Right renal pelvis (tissue), 4 donors: Measurements from ENCODE around the gene IFNA1. TPM values are rescaled to one million over a fixed set of nuclear protein-coding genes. Genes with fewer than 3 reads are reported as not detected.
"Not testable (repeated sequence)": the region's sequence is repeated elsewhere in the genome, so short reads cannot be mapped to it uniquely, and the experiment has no call there.

Source experiments
- DNase-seq, 4 donors: peaks; one replicate each; pipeline ENCODE4 v3.0.0-alpha.2; 2013; ENCODE audit warnings: low read depth in 4 of 4, low spot score in 3 of 4, missing footprints in 1 of 4
- polyA plus RNA-seq, 4 donors: library from polyadenylated mRNA; unstranded; fragments of 120-200 nt; gene quantifications; one replicate each; pipeline ENCODE4 v1.2.1, GENCODE V29; 2013; ENCODE audit not compliant: insufficient read length in 4 of 4

IFNA1 gene
- not detected for polyA plus RNA-seq

DNA sequence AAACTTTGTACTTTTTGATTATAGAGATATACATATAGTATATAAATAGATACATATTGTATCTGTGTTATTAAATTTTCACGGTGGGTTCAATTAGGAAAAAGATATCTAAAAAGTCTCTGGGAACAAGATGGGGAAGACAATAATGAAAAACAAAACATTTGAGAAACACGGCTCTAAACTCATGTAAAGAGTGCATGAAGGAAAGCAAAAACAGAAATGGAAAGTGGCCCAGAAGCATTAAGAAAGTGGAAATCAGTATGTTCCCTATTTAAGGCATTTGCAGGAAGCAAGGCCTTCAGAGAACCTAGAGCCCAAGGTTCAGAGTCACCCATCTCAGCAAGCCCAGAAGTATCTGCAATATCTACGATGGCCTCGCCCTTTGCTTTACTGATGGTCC lies at the start of gene IFNA1:
TSS of gene IFNA1 (plus strand) at position 301 of the 400 bp plus-strand sequence. CDS start at position 370, 69 bp downstream.
- no peak for DNase-seq

DNA sequence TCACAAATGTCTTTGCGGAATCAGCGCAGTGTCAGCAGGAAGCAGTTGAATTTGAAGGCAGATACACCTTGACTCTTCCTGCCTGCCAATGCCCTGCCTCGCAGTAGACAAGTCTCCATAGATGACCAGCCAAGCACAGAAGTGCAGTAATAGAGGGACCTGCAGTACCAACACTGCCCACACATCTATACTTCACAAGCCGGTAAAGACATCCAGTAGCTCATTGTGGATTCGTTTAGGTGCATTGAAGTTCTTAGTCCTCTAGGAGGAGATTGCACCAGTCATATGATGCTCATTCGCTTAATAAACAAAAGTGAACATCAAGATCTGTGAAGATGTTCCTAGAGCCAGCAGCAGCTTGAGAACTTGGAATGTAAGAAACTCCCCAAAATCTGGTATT lies 48.0 kb upstream of the IFNA1 start:
- DNase-seq, result no peak

DNA sequence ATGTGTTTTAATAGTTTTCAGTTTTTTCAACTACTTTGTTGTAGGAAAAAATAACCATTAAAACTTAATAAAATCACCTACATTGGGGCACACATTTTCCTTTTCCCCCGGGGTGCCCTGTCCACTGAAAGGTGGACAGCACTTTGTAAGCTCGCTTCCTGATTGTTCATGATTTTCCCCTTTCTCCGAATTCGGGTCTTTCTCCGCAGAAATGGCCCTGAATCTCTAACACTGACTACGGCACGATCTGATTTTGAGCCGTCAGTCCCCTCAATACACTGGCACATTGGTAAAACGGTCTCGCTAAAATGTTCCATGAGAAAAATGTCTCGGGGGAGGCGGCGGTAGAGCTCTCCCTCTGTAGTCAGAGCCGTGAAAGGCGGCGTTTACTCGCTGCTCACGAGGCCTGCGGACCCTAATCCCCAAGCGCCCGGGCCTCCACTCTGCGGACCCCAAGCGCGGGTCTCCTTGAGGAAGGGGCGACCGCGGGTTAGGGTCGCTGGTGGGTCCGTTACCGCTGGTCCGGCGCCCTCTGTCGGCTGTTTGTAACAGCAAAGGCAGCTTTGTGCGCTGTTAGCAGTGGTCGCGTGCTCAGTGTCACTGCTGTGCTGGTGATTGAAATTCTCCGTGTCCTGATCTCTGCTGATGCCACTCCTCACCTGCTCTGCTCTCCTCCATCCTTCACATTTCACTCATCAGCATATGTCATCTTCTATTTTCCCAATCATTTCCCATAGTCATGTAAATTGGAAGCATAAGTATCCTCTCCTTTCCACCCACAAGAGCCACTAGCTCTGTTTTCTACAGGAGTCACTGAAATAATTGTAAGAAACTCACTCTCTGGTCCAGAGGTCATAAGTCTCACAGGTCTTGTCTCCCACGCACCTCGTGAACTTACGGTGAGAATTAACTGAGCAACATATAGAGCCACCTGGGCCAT lies 44.2 kb upstream of the IFNA1 start:
- peak in 3 of 4 donors; percentile 22 to 38 (median 22) for DNase-seq

DNA sequence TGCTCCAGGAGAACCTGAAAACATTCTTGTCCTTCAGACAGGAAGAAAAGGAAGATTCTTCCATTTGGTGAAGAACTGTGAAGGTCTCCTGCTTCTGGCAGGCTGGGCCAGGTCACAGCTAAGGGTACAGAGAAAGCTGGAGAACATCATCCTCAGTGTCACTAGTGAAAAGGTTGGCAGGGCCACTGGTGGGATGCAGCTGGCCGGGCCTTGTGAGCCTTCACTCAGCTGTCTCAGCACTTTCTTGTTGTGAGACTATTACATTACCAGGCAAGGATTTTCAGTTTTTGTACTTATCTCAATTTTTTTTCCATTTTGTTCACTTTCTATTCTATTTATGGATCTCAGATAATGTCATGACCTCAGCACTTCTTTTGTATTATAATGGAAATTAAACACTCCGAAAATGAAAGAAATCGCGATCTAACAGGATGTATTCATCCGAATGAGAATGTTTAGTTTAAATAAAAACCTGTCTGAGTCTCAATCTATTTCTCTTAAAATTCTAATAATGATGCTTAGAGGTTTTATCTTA lies 41.2 kb upstream of the IFNA1 start:
- DNase-seq, result no peak

DNA sequence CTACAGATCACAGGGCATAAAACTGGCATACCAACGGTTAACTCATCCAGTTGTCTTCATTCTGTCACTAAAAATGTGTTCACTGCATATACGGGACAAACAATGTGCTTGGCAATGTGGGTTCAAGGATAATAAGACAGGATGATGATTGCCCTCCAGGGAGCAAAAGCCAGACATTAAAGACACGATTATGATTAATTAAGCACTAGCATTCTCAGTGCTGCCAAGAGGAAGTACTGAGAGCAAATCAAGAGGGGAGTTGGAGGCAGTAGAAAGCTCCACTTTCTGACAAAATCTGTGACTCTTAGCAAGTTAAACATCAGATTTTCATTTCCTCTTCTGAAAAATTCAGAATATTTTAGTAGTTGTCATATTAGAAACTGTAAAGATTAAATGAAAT lies 40.3 kb upstream of the IFNA1 start:
- DNase-seq, result no peak

DNA sequence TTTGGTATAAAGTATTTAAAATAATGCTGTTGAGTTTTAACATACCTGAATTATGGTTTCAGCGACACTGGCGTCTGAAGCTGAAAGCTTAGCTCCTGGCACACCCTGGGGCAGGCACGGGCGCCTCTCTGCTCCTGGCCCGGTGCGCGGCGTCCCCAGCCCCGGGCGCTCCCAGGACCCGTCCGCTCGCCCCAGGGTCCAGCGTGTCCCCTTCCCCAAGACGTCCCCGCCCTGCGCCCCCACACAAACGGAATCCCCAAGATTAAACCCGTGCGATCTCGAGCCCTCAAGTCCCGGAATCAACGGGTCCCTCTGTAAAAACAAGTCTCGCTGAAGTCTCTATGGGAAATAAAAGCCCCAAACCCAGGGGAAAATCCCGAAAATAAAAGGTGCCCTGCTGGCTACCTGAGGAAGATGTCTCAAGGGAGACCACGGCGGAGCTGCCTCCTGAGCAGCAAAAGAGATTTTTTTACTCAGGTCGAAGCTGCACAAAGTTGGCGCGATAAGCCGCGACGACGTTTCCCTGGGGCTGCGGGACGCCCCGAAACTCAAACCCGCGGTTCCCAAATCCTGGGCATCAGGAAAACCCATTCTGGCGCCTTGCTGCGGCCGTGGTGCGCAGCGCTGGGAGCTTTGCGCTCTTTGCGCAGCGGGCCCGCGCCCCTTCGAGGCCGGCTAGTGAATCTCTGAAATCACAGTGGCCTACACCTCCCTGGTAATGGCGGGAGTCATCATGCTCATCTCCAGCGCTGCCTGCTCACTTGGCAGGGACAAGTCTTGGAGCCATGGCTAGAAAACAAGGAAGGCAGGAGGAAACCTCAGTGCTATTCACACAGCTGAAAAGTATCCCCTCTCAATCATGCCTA lies 37.6 kb upstream of the IFNA1 start:
- no peak for DNase-seq

DNA sequence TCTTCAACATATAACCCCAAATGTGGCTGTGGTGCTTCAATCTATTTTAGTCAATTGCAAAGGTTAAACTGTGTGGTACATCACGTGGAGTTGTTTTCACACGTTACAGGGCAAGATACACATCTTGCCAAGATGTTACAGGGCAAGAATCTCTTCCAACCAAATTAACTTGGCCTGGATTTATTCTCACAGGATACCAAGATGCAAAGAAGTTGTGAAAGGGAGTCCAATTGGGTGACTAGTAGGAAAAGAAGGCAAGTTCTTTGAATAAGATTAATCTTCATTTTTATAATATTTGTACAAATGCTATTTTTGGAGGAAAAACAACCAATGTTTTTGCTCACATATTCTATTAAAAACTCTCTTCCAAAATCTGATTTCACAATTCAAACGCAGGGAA lies 36.1 kb upstream of the IFNA1 start:
- no peak for DNase-seq

DNA sequence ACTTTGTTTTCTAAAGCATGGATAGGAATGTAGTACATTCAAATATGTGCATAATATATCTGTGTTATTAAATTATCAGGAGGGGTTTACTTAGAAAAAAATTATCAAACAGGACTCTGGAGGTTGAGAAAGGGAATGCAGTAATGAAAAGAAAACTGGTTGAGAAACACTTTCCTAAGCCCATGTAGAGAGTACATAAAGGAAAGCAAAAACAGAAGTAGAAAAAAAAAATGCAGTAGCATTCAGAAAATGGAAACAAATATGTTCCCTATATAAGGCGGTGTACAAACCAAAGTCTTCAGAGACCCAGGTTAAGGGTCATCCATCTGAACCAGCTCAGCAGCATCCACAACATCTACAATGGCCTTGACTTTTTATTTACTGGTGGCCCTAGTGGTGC lies 31.4 kb upstream of the IFNA1 start, which contains the start of gene IFNA8:
TSS of gene IFNA8 (plus strand) at position 301 of the 400 bp plus-strand sequence. CDS start at position 361, 60 bp downstream.
- DNase-seq, result no peak

DNA sequence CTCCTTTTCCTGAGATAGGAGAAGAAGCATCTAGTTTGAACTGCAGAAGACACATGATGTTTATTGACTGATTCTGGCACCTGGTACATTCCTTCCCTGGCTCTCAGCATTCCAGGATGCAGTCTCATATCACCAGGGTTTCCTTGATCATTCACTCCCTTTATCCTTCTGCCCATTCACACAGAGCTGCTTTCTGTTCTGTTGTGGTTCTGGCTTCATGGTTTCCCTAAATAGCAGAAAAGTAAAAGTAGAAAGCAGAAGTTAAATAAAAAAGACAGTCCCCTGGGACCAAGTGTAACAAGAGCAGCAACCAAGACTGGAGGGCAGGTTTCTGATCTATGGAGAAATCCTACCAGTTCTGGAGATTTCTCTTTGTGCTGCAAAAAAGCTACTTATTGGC lies 28.1 kb upstream of the IFNA1 start:
- no peak for DNase-seq

DNA sequence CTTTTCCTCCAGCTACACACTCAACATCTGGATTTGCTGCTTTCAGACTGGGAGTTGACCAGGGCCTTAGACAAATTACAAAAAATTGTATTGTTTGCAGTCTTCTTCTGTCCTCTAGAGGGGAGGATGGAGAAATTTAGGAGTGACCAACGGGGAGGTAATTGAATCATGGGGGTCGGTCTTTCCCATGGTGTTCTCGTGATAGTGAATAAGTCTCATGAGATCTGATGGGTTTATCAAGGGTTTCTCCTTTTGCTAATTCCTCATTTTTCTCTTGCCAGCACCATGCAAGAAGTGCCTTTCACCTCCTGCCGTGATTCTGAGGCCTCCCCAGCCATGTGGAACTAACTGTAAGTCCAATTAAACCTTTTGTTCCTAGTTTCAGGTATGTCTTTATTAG lies 27.1 kb upstream of the IFNA1 start:
- no peak for DNase-seq

DNA sequence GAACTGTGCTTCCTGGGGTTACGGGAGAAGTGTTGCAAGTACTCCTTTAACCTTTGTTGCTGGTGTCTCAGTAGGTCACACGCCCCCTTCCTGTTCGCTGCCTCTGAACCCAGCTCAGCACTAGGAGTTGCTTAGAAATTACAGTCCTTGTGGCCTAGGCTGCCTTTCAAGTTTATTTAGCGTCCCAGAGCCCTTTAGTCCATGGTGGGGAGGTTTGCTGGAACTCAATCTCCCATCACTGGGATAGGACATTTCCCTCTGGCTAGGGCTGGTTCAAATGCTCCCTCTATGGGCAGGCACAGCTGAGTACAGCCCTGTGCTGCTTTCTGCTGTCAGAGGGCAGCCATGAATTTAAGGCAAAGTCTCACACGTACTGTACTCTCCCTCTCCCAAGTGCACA lies 26.6 kb upstream of the IFNA1 start:
- DNase-seq, result no peak

DNA sequence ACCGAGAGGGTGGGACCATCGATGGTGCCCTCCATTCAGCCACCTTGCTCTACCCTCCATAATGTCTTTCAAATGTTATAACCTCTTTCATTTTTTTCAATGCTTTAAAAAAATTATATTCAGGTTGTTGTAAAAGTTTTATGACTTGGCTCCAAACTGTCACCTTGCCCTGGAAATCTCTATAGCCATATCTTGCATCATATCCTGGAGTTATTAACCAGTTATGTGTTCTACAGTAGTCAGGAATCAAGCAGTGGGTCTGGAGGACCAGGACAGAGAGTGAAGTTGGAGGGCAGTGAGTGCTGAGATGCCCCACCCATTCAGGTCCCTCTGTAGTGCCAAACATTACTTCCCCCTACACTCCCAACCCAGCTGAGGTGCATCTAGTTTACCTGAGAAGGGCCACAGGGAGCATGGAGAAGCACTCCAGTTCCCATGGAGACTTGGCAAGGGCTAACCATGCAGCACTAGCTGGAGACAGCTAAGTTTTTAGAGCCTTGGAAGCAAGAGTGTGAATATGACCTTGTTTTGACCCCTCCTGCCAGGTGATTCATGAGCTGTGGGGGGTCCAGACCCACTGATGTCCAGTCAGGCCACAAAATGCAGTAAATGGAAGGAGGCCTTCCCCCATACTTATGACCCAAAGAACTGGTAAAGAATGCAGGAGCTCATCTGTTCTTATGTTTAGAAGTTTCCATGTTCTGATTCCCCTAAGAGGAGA lies 25.9 kb upstream of the IFNA1 start:
- DNase-seq, result no peak

DNA sequence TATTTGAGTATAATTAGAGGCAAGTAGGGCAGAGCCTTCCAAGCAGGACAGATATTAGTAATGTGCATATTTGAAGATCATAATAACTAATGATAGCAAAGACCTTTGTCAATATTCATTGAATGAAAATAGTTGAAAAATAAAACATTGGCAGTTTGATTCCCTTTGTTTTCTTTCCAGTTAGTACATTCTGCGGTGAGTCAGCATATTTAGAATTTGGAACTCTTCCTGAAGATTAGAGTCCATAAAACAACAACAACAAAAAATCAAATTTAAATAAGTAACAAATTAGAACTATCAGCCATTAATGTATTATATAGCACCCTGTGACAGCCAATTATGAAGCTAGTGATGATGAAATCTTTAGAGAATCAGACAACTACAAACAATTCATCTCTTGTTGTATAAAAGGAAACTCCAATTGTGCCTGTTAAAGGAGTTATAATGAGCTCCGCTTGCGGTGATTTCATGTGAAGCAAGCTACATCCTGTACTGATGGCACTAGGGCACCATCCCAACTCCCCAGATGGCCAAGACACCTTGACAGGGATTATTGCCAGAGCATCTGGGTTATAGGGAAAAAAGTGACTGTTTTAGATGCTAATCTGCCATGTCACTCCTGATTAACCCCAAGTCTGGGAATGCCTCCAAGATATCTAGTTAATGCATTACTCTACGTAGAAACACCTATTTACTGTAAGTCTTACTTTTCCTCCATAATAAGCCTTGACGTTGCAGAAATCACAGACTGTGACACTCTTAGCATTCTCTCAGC lies 24.6 kb upstream of the IFNA1 start:
- DNase-seq, result no peak

DNA sequence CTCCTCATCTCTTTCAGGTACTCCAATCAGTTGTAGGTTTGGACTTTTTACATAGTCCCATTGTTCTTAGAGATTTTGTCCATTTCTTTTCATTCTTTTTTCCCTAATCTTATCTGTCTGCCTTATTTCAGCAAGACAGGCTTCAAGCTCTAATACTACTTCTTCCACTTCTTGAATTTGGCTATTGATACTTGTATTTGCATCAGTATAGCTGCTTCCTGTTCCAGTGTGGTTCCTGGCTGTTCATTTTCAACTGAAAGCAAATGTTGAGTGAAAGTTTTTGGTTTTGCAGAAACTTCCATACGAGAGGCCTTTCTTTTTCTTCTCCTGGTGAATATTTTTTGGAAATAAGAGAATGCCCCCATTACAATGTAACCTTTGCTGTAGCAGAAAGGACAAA lies 12.0 kb upstream of the IFNA1 start:
- DNase-seq, result no peak

DNA sequence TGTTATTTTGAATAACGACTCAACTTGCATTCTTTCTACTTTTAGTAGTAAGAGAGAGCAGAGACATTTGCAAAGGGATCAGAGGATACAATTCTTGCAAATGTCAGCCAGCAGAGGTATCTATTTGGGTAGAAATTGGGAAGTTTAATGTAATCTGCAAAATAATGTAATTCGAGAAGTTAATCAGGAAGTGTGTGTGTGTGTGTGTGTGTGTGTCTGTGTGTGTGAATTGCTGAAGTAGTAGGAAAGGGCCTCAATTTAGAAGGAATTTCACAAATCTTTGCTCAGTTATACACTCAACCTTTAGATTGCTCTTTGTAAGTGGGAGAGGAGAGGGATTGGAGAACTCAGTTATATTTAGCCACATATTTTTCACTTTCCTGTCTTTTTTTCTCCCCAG lies 11.0 kb upstream of the IFNA1 start:
- no peak for DNase-seq

DNA sequence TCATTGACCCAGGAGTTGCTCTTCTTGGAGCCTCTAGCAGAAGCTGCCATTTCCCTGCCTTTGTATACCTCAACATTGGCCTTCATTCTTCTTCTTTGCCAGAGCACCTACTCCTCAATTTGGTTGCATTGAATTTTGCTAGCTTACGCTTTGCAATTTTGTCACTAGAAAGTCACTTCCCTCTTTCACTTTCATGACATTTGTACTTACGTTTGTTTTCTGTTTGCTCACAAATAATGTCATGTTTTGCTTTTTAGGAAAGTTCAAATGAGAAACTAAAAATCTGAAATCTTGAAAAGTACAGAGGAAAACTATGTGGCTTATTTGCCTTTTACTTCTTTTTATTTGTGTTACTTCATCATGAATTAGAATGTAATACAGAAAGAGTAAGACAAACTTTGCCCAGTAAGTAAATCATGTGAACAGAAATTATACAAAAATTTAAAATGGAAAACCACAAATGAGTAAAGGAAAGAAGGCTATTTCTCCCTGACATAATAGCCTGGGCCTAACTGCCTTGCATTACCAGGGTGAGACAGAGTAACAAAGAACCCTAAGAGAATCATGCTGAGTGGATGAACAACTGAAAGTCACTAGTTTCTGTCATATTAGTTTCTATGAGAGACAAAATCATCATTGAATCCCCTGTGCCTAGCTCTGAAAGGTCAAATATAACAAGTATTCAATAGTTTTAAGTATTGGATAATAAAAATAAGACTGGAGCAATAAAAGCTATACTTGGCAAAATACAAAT lies 7.4 kb upstream of the IFNA1 start:
- no peak for DNase-seq

DNA sequence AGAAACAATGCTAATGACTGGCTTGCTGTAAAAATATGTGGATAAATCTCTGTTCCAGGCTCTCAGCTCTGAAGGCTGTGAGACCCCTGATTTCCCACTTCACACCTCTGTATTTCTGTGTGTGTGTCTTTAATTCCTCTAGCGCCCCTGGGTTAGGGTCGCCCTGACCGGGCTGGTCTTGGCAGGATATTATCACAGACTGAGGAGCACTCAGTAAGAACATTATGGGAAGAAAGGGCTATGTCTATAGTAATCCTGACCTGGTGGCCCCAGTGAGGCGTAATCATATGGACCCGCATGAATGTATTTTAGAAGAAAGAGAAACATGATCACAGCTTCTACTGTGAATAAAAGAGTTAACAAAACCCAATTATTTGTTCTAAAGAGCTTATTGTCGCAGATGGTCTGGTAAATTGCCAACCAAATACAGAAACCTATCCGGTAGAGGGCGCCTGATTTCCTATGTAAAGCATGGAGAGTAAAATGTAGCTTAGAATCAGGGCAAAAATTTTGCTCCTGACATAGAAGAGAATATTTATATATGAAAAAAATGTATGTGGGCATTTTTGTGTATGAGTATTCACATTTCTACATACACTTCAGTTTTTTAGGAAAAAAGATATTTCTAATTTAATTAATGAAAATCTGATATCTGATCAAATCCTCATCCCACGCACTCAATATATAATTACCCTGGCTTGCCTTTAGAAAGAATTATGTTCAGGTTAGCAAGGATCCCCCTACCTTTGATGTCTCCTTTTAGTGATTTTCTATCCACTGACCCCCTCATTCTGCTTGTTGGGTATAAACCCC lies 5.8 kb upstream of the IFNA1 start:
- DNase-seq, result no peak

DNA sequence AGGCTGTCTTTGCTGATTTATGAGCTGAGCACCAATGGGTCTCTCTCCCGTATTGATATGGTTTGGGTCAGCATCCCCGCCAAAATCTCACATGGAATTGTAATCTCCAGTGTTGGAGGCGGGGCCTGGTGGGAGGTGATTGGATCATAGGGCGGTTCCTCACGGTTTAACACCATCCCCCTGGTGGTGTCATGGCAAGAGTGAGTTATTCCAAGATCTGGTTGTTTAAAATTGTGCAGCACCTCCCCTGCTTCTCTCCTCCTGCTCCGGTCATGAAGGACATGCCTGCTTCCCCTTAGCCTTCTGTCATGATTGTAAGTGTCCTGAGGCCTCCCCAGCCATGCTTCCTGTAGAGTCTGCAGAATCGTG lies 5.2 kb upstream of the IFNA1 start:
- DNase-seq, result not testable (repeated sequence)
